GM12864 (cell line): ENCODE results near the gene SMARCA2.
A peak's percentile ranks its signal among the peaks of the same experiment; 100 is the strongest.

Source experiments
- DNase-seq: peaks from one replicate; pipeline ENCODE4 v3.0.0-alpha.2; 2011; ENCODE audit warnings: low read depth
- H3K4me3 ChIP-seq: 2 replicates; pipeline ENCODE4 v1.5.1; 2011; ENCODE audit warnings: mild to moderate bottlenecking, low read depth, low read length, control low read depth
- CTCF ChIP-seq: IDR thresholded peaks from 2 replicates; pipeline ENCODE4 v1.5.1; 2011; ENCODE audit warnings: low read depth, mild to moderate bottlenecking, moderate library complexity, low read length, control low read depth, inconsistent platforms; ENCODE audit errors: missing control alignments

The SMARCA2 gene

GRCh38 chr9:2086116-2086515 lies 71.0 kb downstream of the SMARCA2 start:
- no peak for DNase-seq
- no peak for TF ChIP-seq CTCF
- H3K4me3 ChIP-seq = no peak overlapping the region

DNA sequence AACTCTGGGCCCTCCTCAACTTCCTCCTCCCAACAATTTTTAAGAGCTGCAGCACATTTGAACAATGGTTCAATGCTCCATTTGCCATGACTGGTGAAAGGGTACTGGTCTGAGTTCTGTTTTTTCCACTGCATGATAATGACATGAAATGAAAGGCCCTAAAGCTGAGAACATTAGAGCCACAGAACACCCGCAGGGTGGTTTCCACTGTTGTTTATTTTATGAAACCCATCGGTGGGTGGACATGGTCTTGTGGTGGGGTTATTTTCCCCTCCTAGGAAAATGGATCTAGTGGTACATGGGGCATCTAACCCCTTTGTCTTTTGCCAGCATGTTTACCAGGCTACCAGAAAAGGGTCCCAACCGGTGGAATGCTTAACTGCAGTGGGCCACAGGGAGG lies 71.8 kb downstream of the SMARCA2 start:
- DNase-seq = no peak
- no peak for TF ChIP-seq CTCF
- H3K4me3 ChIP-seq = no peak overlapping the region

GRCh38 chr9:2087500-2088313 lies 72.6 kb downstream of the SMARCA2 start:
- peak; percentile 35 for DNase-seq
- TF ChIP-seq CTCF = peak; percentile 74
- H3K4me3 ChIP-seq = no peak overlapping the region

- no peak overlapping the region for H3K4me3 ChIP-seq
- DNase-seq = no peak
- no peak for TF ChIP-seq CTCF
These were observed 78.9 kb downstream of the SMARCA2 start for GRCh38 chr9:2093920-2094597.

GRCh38 chr9:2096376-2096970 lies 81.3 kb downstream of the SMARCA2 start:
- H3K4me3 ChIP-seq = no peak overlapping the region
- DNase-seq = no peak
- TF ChIP-seq CTCF = no peak

GRCh38 chr9:2106666-2107065 lies 91.5 kb downstream of the SMARCA2 start:
- TF ChIP-seq CTCF = no peak
- DNase-seq = no peak
- H3K4me3 ChIP-seq = no peak overlapping the region
